HFFc6 (cell line): ENCODE results near the gene GPI. TPM values are rescaled to one million over a fixed set of nuclear protein-coding genes. Genes with fewer than 3 reads are reported as not detected.
"Not testable (repeated sequence)": the region's sequence is repeated elsewhere in the genome, so short reads cannot be mapped to it uniquely, and the experiment has no call there.

ENCODE experiments used
- DNase-seq: peaks from one replicate; pipeline ENCODE4 v3.0.0-alpha.2; 2018
- H3K27ac Mint-ChIP-seq: 2 replicates; pipeline ENCODE4 v1.8.0; 2020; ENCODE audit warnings: mild to moderate bottlenecking, mixed read lengths
- H3K27me3 Mint-ChIP-seq: 2 replicates; pipeline ENCODE4 v1.8.0; 2021; ENCODE audit warnings: mild to moderate bottlenecking, moderate library complexity, mixed read lengths; ENCODE audit not compliant: insufficient read depth
- H3K36me3 Mint-ChIP-seq: 2 replicates; pipeline ENCODE4 v1.8.0; 2021; ENCODE audit warnings: low read depth, mixed read lengths
- H3K4me1 Mint-ChIP-seq: 2 replicates; pipeline ENCODE4 v1.8.0; 2020; ENCODE audit warnings: low read depth, mixed read lengths
- H3K4me3 Mint-ChIP-seq: 2 replicates; pipeline ENCODE4 v1.8.0; 2020; ENCODE audit warnings: mild to moderate bottlenecking, moderate library complexity, mixed read lengths
- H3K9me3 Mint-ChIP-seq: 2 replicates; pipeline ENCODE4 v1.8.0; 2020; ENCODE audit warnings: mild to moderate bottlenecking, mixed read lengths
- total RNA-seq, 6 experiments: library from RNA; stranded (reverse); fragmentation: NEBNext Ultra II Directional; extraction: Animal tissue kit (Norgen Biotek cat#: 25700); gene quantifications; 2 replicates in 1 of 6; 3 replicates in 5 of 6; pipeline ENCODE4 v1.2.3, GENCODE V29; 2021
- TF ChIP-seq, protein P1 (sequence below): fragments of 200-600 bp; sonication (generic); IDR thresholded peaks from 2 replicates; pipeline ENCODE4 v1.5.0; 2021; ENCODE audit warnings: antibody characterized with exemption, mild to moderate bottlenecking

Gene GPI
- total RNA-seq, 6 experiments from 2014 or later: 171 to 254 (median 212) TPM

DNA sequence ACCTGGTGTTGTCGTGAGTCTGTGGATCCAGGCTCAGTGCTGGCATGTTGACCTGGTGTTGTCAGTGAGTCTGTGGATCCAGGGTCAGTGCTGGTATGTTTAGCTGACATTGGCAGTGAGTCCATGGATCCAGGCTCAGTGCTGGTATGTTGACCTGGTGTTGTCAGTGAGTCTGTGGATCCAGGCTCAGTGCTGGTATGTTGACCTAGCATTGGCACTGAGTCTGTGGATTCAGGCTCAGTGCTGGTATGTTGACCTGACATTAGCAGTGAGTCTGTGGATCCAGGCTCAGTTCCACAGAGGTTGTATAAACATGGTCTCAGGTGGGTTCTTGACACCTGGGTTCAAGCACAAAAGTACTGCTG, 22.4 kb downstream of the GPI start:
- H3K27me3 Mint-ChIP-seq: no peaks in the 10 kb centered on the region; the same call in 1 of the 2 replicates
- H3K27ac Mint-ChIP-seq: no peak overlapping the region
- H3K9me3 Mint-ChIP-seq: no peaks in the 10 kb centered on the region
- peaks cover 32% of the 10 kb centered on the region for H3K36me3 Mint-ChIP-seq
- H3K4me3 Mint-ChIP-seq: no peak overlapping the region
- TF ChIP-seq, protein P1, sequence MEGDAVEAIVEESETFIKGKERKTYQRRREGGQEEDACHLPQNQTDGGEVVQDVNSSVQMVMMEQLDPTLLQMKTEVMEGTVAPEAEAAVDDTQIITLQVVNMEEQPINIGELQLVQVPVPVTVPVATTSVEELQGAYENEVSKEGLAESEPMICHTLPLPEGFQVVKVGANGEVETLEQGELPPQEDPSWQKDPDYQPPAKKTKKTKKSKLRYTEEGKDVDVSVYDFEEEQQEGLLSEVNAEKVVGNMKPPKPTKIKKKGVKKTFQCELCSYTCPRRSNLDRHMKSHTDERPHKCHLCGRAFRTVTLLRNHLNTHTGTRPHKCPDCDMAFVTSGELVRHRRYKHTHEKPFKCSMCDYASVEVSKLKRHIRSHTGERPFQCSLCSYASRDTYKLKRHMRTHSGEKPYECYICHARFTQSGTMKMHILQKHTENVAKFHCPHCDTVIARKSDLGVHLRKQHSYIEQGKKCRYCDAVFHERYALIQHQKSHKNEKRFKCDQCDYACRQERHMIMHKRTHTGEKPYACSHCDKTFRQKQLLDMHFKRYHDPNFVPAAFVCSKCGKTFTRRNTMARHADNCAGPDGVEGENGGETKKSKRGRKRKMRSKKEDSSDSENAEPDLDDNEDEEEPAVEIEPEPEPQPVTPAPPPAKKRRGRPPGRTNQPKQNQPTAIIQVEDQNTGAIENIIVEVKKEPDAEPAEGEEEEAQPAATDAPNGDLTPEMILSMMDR: no peak
- no peaks in the 10 kb centered on the region for H3K4me1 Mint-ChIP-seq
- DNase-seq: no peak

DNA sequence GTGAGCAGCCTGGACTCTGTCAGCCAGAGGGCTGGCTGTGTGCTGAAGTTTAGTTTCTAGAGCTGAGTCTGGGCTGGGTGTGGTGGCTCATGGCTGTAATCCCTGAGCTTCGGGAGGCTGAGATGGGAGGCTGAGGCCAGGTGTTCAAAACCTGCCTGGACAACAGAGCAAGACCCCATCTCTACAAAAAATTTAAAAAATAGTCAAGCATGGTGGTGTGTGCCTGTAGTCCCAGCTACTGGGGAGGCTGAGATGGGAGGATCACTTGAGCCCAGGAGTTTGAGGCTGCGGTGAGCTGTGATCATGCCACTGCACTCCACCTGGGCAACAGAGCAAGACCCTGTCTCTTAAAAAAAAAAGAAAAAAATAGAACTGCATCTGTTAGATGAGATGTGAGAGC, 23.7 kb downstream of the GPI start:
- H3K9me3 Mint-ChIP-seq, H3K27me3 Mint-ChIP-seq, DNase-seq, H3K4me1 Mint-ChIP-seq, H3K27ac Mint-ChIP-seq, H3K4me3 Mint-ChIP-seq: not testable (repeated sequence)
- H3K36me3 Mint-ChIP-seq: peaks cover 20% of the 10 kb centered on the region

DNA sequence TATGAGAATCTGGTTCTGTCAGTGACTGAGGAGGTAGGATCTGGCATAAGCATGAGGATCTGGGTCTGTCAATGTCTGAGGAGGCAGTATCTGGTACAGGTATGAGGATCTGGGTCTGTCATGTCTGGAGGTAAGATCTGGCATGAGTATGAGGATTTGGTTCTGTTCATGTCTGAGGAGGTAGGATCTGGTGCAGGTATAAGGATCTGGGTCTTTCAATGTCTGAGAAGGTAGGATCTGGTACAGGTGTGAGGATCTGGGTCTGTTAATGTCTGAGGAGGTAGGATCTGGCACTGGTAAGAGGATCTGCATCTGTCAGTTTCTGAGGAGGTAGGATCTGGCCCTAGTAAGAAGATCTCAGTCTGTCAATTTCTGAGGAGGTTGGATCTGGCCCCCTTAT, 26.8 kb downstream of the GPI start:
- Mint-ChIP-seq H3K27ac (no peak overlapping the region), H3K9me3 (no peaks in the 10 kb centered on the region), H3K27me3 (no peaks in the 10 kb centered on the region), H3K36me3 (no peaks in the 10 kb centered on the region), H3K4me1 (no peaks in the 10 kb centered on the region), H3K4me3 (no peak overlapping the region)
- TF ChIP-seq, protein P1: no peak
- DNase-seq: no peak

DNA sequence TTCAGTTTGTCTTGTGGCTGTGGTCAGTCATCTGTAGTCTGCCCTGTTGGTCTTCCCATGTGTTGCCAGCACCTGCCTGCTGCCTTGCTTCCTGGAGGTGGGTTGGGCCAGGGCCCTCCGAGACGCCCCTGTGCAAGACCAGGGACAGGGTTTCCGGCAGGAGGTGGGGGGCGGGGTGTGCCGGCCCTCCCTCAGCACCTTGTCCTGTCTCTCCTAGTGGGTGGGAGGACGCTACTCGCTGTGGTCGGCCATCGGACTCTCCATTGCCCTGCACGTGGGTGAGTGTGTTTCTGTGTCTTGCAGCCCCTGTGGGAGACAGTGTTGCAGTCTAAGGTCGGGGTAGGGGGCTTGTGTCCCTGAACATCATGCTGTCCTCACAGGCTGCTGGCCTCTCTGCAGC, 28.0 kb downstream of the GPI start:
- Mint-ChIP-seq H3K4me1 (no peaks in the 10 kb centered on the region), H3K36me3 (no peaks in the 10 kb centered on the region), H3K27me3 (no peaks in the 10 kb centered on the region), H3K9me3 (no peaks in the 10 kb centered on the region), H3K27ac (no peak overlapping the region), H3K4me3 (no peak overlapping the region)
- TF ChIP-seq, protein P1: no peak
- no peak for DNase-seq

DNA sequence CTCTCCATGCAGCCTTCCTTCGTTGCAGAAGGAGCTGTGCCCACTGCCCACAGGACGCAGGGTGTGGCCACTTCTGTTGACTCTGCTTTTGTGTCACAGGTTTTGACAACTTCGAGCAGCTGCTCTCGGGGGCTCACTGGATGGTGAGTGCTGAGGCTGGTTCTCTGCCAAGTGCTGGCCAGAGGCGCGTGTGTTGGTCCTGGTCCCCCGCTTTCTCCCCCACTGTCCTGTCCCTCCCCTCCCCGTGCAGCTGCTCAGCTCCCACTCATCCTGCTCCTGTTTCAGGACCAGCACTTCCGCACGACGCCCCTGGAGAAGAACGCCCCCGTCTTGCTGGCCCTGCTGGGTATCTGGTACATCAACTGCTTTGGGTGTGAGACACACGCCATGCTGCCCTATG, 28.6 kb downstream of the GPI start:
- no peak for DNase-seq
- no peaks in the 10 kb centered on the region for H3K9me3 Mint-ChIP-seq
- H3K4me3 Mint-ChIP-seq: no peak overlapping the region
- no peaks in the 10 kb centered on the region; the same call in 1 of the 2 replicates for H3K27me3 Mint-ChIP-seq
- H3K27ac Mint-ChIP-seq: no peak overlapping the region
- no peaks in the 10 kb centered on the region for H3K4me1 Mint-ChIP-seq
- TF ChIP-seq, protein P1: no peak
- H3K36me3 Mint-ChIP-seq: no peaks in the 10 kb centered on the region; the same call in 1 of the 2 replicates

DNA sequence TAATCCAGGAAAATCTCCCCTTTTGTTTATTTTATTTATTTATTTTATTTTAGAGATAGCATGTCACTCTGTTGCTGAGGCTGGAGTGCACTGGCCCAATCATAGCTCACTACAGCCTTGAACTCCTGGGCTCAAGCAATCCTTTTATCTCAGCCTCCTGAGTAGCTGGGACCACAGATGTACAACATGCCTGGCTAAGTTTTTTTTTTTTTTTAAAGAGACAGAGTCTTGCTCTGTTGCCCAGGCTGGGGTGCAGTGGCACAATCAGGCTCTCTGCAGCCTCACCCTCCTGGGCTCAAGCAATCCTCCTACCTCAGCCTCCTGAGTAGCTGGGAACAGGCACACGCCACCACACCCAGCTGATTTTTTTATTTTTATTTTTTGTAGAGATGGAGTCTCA, 32.9 kb downstream of the GPI start:
- no peaks in the 10 kb centered on the region; the same call in 1 of the 2 replicates for H3K27me3 Mint-ChIP-seq
- peaks cover 5% of the 10 kb centered on the region; the same call in 1 of the 2 replicates for H3K36me3 Mint-ChIP-seq
- no peaks in the 10 kb centered on the region for H3K9me3 Mint-ChIP-seq
- TF ChIP-seq, protein P1: no peak
- H3K4me1 Mint-ChIP-seq: no peaks in the 10 kb centered on the region
- no peak overlapping the region for H3K4me3 Mint-ChIP-seq
- H3K27ac Mint-ChIP-seq: no peak overlapping the region
- no peak for DNase-seq
